MCF 10A (cell line): ENCODE data around the gene PLA2G5. TPM values are rescaled to one million over a fixed set of nuclear protein-coding genes. Genes with fewer than 3 reads are reported as not detected.
"Not testable (repeated sequence)": the region's sequence is repeated elsewhere in the genome, so short reads cannot be mapped to it uniquely, and the experiment has no call there.

Experiments
- BruUV-seq: library from RNA; stranded (reverse); fragments of 400-500 nt; replicated peaks from 2 replicates; lab custom pipeline; 2021; lab: Mats Ljungman, UMichigan
- CTCF ChIA-PET: fragments of 300-600 bp; sonication (Branson Sonifier 250); formaldehyde crosslinking; extraction: SDS; loops from one replicate; lab custom pipeline; 2021; ENCODE audit warnings: antibody characterized with exemption, inconsistent platforms; lab: Yijun Ruan, JAX
- POLR2A ChIA-PET: fragments of 300-600, 350-650 bp; sonication (Branson Sonifier 250); formaldehyde crosslinking; extraction: SDS; loops from one replicate; lab custom pipeline; 2020; ENCODE audit warnings: antibody characterized with exemption, inconsistent platforms; lab: Yijun Ruan, JAX
- DNase-seq: peaks from one replicate; pipeline ENCODE4 v3.0.0-alpha.2; 2018; ENCODE audit not compliant: unreplicated experiment
- H3K27ac Mint-ChIP-seq: one replicate; pipeline ENCODE4 v1.8.0; 2022; ENCODE audit warnings: mild to moderate bottlenecking, low read depth, mixed read lengths; ENCODE audit not compliant: unreplicated experiment
- H3K27me3 Mint-ChIP-seq: one replicate; pipeline ENCODE4 v1.8.0; 2022; ENCODE audit warnings: mixed read lengths; ENCODE audit not compliant: insufficient read depth, unreplicated experiment
- H3K36me3 Mint-ChIP-seq: one replicate; pipeline ENCODE4 v1.8.0; 2022; ENCODE audit warnings: mild to moderate bottlenecking, moderate library complexity, mixed read lengths; ENCODE audit not compliant: insufficient read depth, unreplicated experiment
- H3K4me1 Mint-ChIP-seq: one replicate; pipeline ENCODE4 v1.8.0; 2022; ENCODE audit warnings: mixed read lengths; ENCODE audit not compliant: insufficient read depth, unreplicated experiment
- H3K4me3 Mint-ChIP-seq: one replicate; pipeline ENCODE4 v1.8.0; 2022; ENCODE audit warnings: mild to moderate bottlenecking, moderate library complexity, mixed read lengths; ENCODE audit not compliant: unreplicated experiment
- H3K9me3 Mint-ChIP-seq: one replicate; pipeline ENCODE4 v1.8.0; 2022; ENCODE audit warnings: mixed read lengths; ENCODE audit not compliant: unreplicated experiment
- CTCF ChIP-seq: fragments of 200-600 bp; IDR thresholded peaks from one replicate; pipeline ENCODE4 v1.8.0; 2022; ENCODE audit warnings: antibody characterized with exemption, mild to moderate bottlenecking; ENCODE audit not compliant: unreplicated experiment
- intact Hi-C: fragments of 100-400 bp; cut with micrococcal nuclease; formaldehyde crosslinking; loops from 2 replicates; pipeline ENCODE4 v1.14.1; 2022
- total RNA-seq: library from RNA; stranded (reverse); gene quantifications from 2 replicates; pipeline ENCODE4 v1.2.3, GENCODE V29; 2022

The PLA2G5 gene
- total RNA-seq, 1 experiment from 2014 or later: not detected

- H3K27me3 Mint-ChIP-seq: no peaks in the 10 kb centered on the region
- ChIA-PET POLR2A (no interaction called here), CTCF (no interaction called here)
- H3K9me3 Mint-ChIP-seq: no peaks in the 10 kb centered on the region
- DNase-seq: no peak
- intact Hi-C loops: no loop called here
- H3K27ac Mint-ChIP-seq: no peak overlapping the region
- no TSS peak for BruUV-seq
- no peaks in the 10 kb centered on the region for H3K36me3 Mint-ChIP-seq
- TF ChIP-seq CTCF: no peak
- no peak overlapping the region for H3K4me3 Mint-ChIP-seq
- peaks cover 11% of the 10 kb centered on the region for H3K4me1 Mint-ChIP-seq
Measured at GRCh38 chr1:20059847-20060246, 10.1 kb upstream of the PLA2G5 start.

- BruUV-seq, POLR2A ChIA-PET, H3K9me3 Mint-ChIP-seq, H3K27ac Mint-ChIP-seq, CTCF ChIA-PET, H3K27me3 Mint-ChIP-seq, H3K36me3 Mint-ChIP-seq, intact Hi-C loops, DNase-seq, H3K4me3 Mint-ChIP-seq: not testable (repeated sequence)
- H3K4me1 Mint-ChIP-seq: peaks cover 11% of the 10 kb centered on the region
Measured at GRCh38 chr1:20060791-20061190, 9.2 kb upstream of the PLA2G5 start.

GRCh38 chr1:20061866-20062265 lies 8.1 kb upstream of the PLA2G5 start:
- H3K9me3 Mint-ChIP-seq: no peaks in the 10 kb centered on the region
- no peak for DNase-seq
- no peak overlapping the region for H3K27ac Mint-ChIP-seq
- intact Hi-C loops: no loop called here
- no TSS peak for BruUV-seq
- POLR2A ChIA-PET: interaction anchor here (0.7 kb wide), 1 partner anchor 13 kb away, joined by 4 read pairs; no protein-coding TSS in a partner anchor
- H3K27me3 Mint-ChIP-seq: no peaks in the 10 kb centered on the region
- no peak for TF ChIP-seq CTCF
- CTCF ChIA-PET: no interaction called here
- H3K4me3 Mint-ChIP-seq: no peak overlapping the region
- no peaks in the 10 kb centered on the region for H3K36me3 Mint-ChIP-seq
- H3K4me1 Mint-ChIP-seq: peaks cover 11% of the 10 kb centered on the region

GRCh38 chr1:20063861-20064292 lies 6.1 kb upstream of the PLA2G5 start:
- intact Hi-C loops: no loop called here
- no peak overlapping the region for H3K4me3 Mint-ChIP-seq
- H3K36me3 Mint-ChIP-seq: no peaks in the 10 kb centered on the region
- POLR2A ChIA-PET: no interaction called here
- H3K27me3 Mint-ChIP-seq: no peaks in the 10 kb centered on the region
- no peak for TF ChIP-seq CTCF
- BruUV-seq: no TSS peak
- no peaks in the 10 kb centered on the region for H3K9me3 Mint-ChIP-seq
- no peaks in the 10 kb centered on the region for H3K4me1 Mint-ChIP-seq
- H3K27ac Mint-ChIP-seq: no peak overlapping the region
- CTCF ChIA-PET: no interaction called here
- peak; percentile 12 for DNase-seq

- H3K4me3 Mint-ChIP-seq: no peak overlapping the region
- no peaks in the 10 kb centered on the region for H3K4me1 Mint-ChIP-seq
- BruUV-seq: no TSS peak
- no peaks in the 10 kb centered on the region for H3K27me3 Mint-ChIP-seq
- no peak for TF ChIP-seq CTCF
- H3K27ac Mint-ChIP-seq: no peak overlapping the region
- ChIA-PET POLR2A (no interaction called here), CTCF (no interaction called here)
- DNase-seq: no peak
- no peaks in the 10 kb centered on the region for H3K36me3 Mint-ChIP-seq
- H3K9me3 Mint-ChIP-seq: no peaks in the 10 kb centered on the region
- intact Hi-C loops: no loop called here
Measured at GRCh38 chr1:20068722-20069121, 1.3 kb upstream of the PLA2G5 start.
